ENCODE data around the gene AK9. TPM values are rescaled to one million over a fixed set of nuclear protein-coding genes. Genes with fewer than 3 reads are reported as not detected.

AK9 gene
- polyA plus RNA-seq, 1 of the 3 experiments (the other 2 are of a cell fraction): 0.76 TPM

DNA sequence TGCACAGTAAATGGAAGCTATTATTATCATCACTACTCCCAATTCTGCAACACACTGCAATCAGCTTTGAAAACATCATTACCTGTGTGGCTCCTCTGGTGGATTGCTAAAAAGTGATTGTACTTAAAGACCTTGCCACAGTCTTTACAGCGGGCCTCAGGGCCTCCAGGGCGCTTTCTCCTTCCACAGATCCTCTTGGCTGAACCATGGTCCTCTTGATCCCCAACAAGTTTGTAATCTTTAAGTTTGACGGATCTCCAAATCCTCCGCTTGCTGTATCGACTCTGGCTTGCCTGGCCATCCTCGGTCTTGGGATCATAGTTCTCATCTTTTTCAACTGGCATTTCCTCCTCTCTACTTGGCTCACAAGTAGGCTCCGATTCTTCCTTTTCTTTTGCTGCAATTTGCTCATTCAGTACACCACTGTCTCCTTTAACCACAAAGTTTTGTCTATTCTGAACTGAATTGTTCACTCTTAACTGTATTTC, 210.0 kb downstream of the AK9 start:
- peaks cover 4% of the 10 kb centered on the region for H3F3A ChIP-seq (replicated peaks; ENCODE audit: insufficient read depth)
- no peak overlapping the region for H2AFZ ChIP-seq (ENCODE audit: low read depth)
- H3K27me3 ChIP-seq (ENCODE audit: insufficient read depth): no peaks in the 10 kb centered on the region
- TF ChIP-seq EP300 (IDR thresholded peaks at IDR 0.05; ENCODE audit: borderline replicate concordance in 1 of 2, low read depth in 1 of 2, low read length in 1 of 2) (no peak), TEAD4 (IDR thresholded peaks at IDR 0.05; ENCODE audit: borderline replicate concordance, insufficient read depth) (no peak), YY1 (IDR thresholded peaks at IDR 0.05; ENCODE audit: low read depth) (no peak), FOXM1 (IDR thresholded peaks at IDR 0.05; ENCODE audit: low read depth) (no peak), MAX (IDR thresholded peaks at IDR 0.05; ENCODE audit: low read depth) (no peak), SMC3 (IDR thresholded peaks at IDR 0.05; ENCODE audit: low read depth, low read length) (no peak), ELF1 (IDR thresholded peaks at IDR 0.05) (no peak)
- TF ChIP-seq, protein P1, sequence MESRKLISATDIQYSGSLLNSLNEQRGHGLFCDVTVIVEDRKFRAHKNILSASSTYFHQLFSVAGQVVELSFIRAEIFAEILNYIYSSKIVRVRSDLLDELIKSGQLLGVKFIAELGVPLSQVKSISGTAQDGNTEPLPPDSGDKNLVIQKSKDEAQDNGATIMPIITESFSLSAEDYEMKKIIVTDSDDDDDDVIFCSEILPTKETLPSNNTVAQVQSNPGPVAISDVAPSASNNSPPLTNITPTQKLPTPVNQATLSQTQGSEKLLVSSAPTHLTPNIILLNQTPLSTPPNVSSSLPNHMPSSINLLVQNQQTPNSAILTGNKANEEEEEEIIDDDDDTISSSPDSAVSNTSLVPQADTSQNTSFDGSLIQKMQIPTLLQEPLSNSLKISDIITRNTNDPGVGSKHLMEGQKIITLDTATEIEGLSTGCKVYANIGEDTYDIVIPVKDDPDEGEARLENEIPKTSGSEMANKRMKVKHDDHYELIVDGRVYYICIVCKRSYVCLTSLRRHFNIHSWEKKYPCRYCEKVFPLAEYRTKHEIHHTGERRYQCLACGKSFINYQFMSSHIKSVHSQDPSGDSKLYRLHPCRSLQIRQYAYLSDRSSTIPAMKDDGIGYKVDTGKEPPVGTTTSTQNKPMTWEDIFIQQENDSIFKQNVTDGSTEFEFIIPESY (IDR thresholded peaks at IDR 0.05; ENCODE audit: borderline replicate concordance, low read depth): no peak
- peaks cover 12% of the 10 kb centered on the region; the same call in 1 of the 2 replicates for H4K20me1 ChIP-seq (ENCODE audit: insufficient read depth)
- peak overlapping the region; percentile 76 for H3K4me2 ChIP-seq
- DNase-seq: no peak
- peaks cover 20 to 26% of the 10 kb centered on the region in 2 experiments for H3K36me3 ChIP-seq (replicated peaks in 1 of 2; ENCODE audit: control insufficient read depth in 1 of 2, insufficient read depth in 2 of 2, low read length in 1 of 2)
- H3K9me2 ChIP-seq: no peaks in the 10 kb centered on the region
- H3K27ac ChIP-seq (ENCODE audit: low read depth in 2 of 2, low read length in 1 of 2): no peak overlapping the region
- H3K9me3 ChIP-seq: no peaks in the 10 kb centered on the region
- 100% methylated on average over 7 of the region's 7 CpGs for WGBS (ENCODE audit: low lambda C conversion rate)
- CTCF ChIA-PET: interaction anchor here (0.7 to 1.0 kb wide), 2 partner anchors 26 to 98 kb away, joined by 3 read pairs; partner anchors contain the start of gene MICAL1
- no peak overlapping the region for H3K9ac ChIP-seq
- POLR2A ChIA-PET: no interaction called here
- H3K79me2 ChIP-seq (ENCODE audit: insufficient read depth): peaks cover 61% of the 10 kb centered on the region
- no peak overlapping the region; a peak in 1 of 4 replicates for H3K4me3 ChIP-seq (ENCODE audit: low read depth in 2 of 2, low read length in 1 of 2)
- peaks cover 12 to 14% of the 10 kb centered on the region in 2 experiments; a peak in 3 of 4 replicates for H3K4me1 ChIP-seq (ENCODE audit: control insufficient read depth in 1 of 2, insufficient read depth in 2 of 2, low read depth in 1 of 2, low read length in 1 of 2)

DNA sequence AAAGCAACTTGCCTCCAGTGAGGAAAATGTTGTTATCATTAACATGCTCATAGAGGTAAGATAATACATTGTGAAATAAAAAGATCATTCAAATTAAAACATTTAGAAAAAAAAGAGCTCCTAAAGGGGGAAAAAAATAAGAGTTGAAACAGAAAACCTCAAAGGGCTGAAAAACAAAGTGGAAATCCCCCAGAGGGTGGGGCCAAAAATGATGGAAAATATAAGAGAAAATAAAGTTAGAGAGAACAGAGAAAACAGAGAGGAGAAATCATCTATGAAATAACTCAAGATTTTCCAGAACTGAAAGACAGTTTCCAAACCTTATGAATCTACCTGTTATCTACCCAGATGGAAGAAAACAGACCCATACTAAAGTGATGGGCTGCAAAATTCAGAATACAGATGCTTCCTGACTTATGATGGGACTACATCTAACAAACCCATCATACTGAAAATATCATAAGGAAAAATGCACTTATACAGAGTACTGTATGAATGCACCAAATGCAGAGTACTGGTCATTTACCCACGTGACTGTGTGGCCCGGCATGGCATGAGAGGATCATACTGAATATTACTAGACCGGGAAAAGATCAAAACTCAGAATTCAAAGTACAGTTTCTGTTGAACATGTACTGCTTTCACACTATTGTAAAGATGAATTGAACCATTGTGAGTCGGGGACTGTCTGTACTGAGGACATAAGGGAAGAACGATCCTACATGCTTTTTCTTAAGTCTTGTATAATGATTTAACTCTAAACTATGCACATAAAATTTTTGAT, 212.0 kb downstream of the AK9 start:
- H3K4me3 ChIP-seq (ENCODE audit: low read depth in 2 of 2, low read length in 1 of 2): peak overlapping the region in 1 of 2 experiments; percentile 25; a peak in 1 of 4 replicates

More for the DNA sequence above, 212.0 kb downstream of the AK9 start:
- DNase-seq: no peak
- peak overlapping the region; percentile 56; the same call in 1 of the 2 replicates for H3K4me2 ChIP-seq
- peaks cover 33 to 39% of the 10 kb centered on the region in 2 experiments for H3K36me3 ChIP-seq (replicated peaks in 1 of 2; ENCODE audit: control insufficient read depth in 1 of 2, insufficient read depth in 2 of 2, low read length in 1 of 2)
- H3K79me2 ChIP-seq (ENCODE audit: insufficient read depth): peaks cover 65% of the 10 kb centered on the region
- H3K9me2 ChIP-seq: no peaks in the 10 kb centered on the region
- no peaks in the 10 kb centered on the region for H3K9me3 ChIP-seq
- ChIA-PET POLR2A (no interaction called here), CTCF (no interaction called here)
- peaks cover 4% of the 10 kb centered on the region for H3F3A ChIP-seq (replicated peaks; ENCODE audit: insufficient read depth)
- 83% methylated on average over 5 of the region's 5 CpGs for WGBS (ENCODE audit: low lambda C conversion rate)
- no peak overlapping the region for H3K27ac ChIP-seq (ENCODE audit: low read depth in 2 of 2, low read length in 1 of 2)
- H3K4me1 ChIP-seq (ENCODE audit: control insufficient read depth in 1 of 2, insufficient read depth in 2 of 2, low read depth in 1 of 2, low read length in 1 of 2): peaks cover 12 to 14% of the 10 kb centered on the region in 2 experiments; a peak in 3 of 4 replicates
- H3K27me3 ChIP-seq (ENCODE audit: insufficient read depth): no peaks in the 10 kb centered on the region
- peaks cover 12% of the 10 kb centered on the region; the same call in 1 of the 2 replicates for H4K20me1 ChIP-seq (ENCODE audit: insufficient read depth)
- no peak overlapping the region for H2AFZ ChIP-seq (ENCODE audit: low read depth)
- no peak overlapping the region for H3K9ac ChIP-seq
- TF ChIP-seq TAF1 (IDR thresholded peaks at IDR 0.05; ENCODE audit: borderline replicate concordance, low read depth, low read length) (no peak), USF2 (IDR thresholded peaks at IDR 0.05; ENCODE audit: borderline replicate concordance, low read depth, low read length) (no peak), MXI1 (IDR thresholded peaks at IDR 0.05; ENCODE audit: low read depth, low read length) (no peak), MAX (IDR thresholded peaks at IDR 0.05; ENCODE audit: low read depth) (no peak), CHD2 (IDR thresholded peaks at IDR 0.05; ENCODE audit: low read length, partially characterized antibody) (no peak), REST (IDR thresholded peaks at IDR 0.05; ENCODE audit: low read depth, low read length) (no peak), TEAD4 (IDR thresholded peaks at IDR 0.05; ENCODE audit: borderline replicate concordance, insufficient read depth) (no peak)
